Endothelial cell of umbilical vein (primary cell): Measurements from ENCODE around the gene GPATCH11.

Source experiments
- CTCF ChIP-seq, 2 donors: IDR thresholded peaks; 1 replicate in 1 of 2; 2 replicates in 1 of 2; pipeline ENCODE4 v1.5.1; 2011; ENCODE audit warnings: low read length in 2 of 2, mild to moderate bottlenecking in 2 of 2, moderate library complexity in 2 of 2, control low read depth in 1 of 2, inconsistent platforms in 1 of 2, low read depth in 1 of 2; ENCODE audit not compliant: insufficient read depth in 1 of 2; ENCODE audit errors: extremely low read depth in 1 of 2
- EZH2 ChIP-seq: IDR thresholded peaks from 2 replicates; pipeline ENCODE4 v1.6.1; 2012; ENCODE audit warnings: borderline replicate concordance, low read depth, mild to moderate bottlenecking, moderate library complexity, low read length, inconsistent platforms; ENCODE audit not compliant: severe bottlenecking
- FOS ChIP-seq: IDR thresholded peaks from 2 replicates; pipeline ENCODE4 v1.6.1; 2011; ENCODE audit warnings: mild to moderate bottlenecking, low read length, moderate library complexity, borderline replicate concordance; ENCODE audit not compliant: insufficient read depth
- GATA2 ChIP-seq: IDR thresholded peaks from 2 replicates; pipeline ENCODE4 v1.7.0; 2011; ENCODE audit warnings: low read depth, mild to moderate bottlenecking, moderate library complexity, mixed read lengths, low read length; ENCODE audit not compliant: insufficient read length, insufficient read depth
- MAX ChIP-seq: IDR thresholded peaks from 2 replicates; pipeline ENCODE4 v1.6.1; 2011; ENCODE audit not compliant: insufficient read depth, insufficient read length
- MYC ChIP-seq: IDR thresholded peaks from one replicate; pipeline ENCODE4 v1.6.1; 2011; ENCODE audit warnings: mild to moderate bottlenecking, low read depth, low read length
- POLR2A ChIP-seq: IDR thresholded peaks from 2 replicates; pipeline ENCODE4 v1.6.1; 2012; ENCODE audit warnings: low read depth, mild to moderate bottlenecking, control low read depth, low read length
- POLR2AphosphoS5 ChIP-seq: IDR thresholded peaks from 2 replicates; pipeline ENCODE4 v1.6.1; 2012; ENCODE audit warnings: low read depth, mild to moderate bottlenecking, control low read depth, low read length, moderate library complexity; ENCODE audit not compliant: insufficient read depth

- TF ChIP-seq EZH2, result no peak
- TF ChIP-seq POLR2A, result no peak
- no peak for TF ChIP-seq CTCF (IDR thresholded peaks at IDR 0.05; ENCODE audit: extremely low read depth in 1 of 2, insufficient read depth in 1 of 2, low read depth in 1 of 2, low read length in 2 of 2)
- TF ChIP-seq POLR2AphosphoS5, result no peak
- TF ChIP-seq MAX, result no peak
- TF ChIP-seq MYC, result no peak
- no peak for TF ChIP-seq GATA2
- TF ChIP-seq FOS, result no peak
Measured at GRCh38 chr2:37117566-37117965, 33.2 kb downstream of the GPATCH11 start.
